ENCODE data around the gene WDR36.

Gene WDR36

GRCh38 chr5:111095982-111096381, 3.8 kb downstream of the WDR36 start:
- H3K4me2 ChIP-seq (ENCODE audit: low read depth, low read length, poor library complexity, severe bottlenecking) = peak overlapping the region; percentile 70
- H3K9me3 ChIP-seq (ENCODE audit: insufficient read depth, low read depth, low read length) = no peaks in the 10 kb centered on the region
- H4K20me1 ChIP-seq (ENCODE audit: insufficient read depth, low read length, poor library complexity, severe bottlenecking) = peaks cover 20% of the 10 kb centered on the region
- no peaks in the 10 kb centered on the region for H3K27me3 ChIP-seq (ENCODE audit: insufficient read depth, low read length, poor library complexity, severe bottlenecking)
- H3F3A ChIP-seq (ENCODE audit: low read depth) = no peaks in the 10 kb centered on the region
- H3K9ac ChIP-seq (ENCODE audit: low read depth, low read length, poor library complexity, severe bottlenecking) = no peak overlapping the region
- H3K36me3 ChIP-seq (ENCODE audit: insufficient read depth, low read length) = peaks cover 16% of the 10 kb centered on the region; the same call in 1 of the 2 replicates
- H3K4me3 ChIP-seq (ENCODE audit: low read length, poor library complexity, severe bottlenecking) = no peak overlapping the region
- TF ChIP-seq CTCF (conservative IDR thresholded peaks at IDR 0.05; ENCODE audit: low read length) (no peak), EZH2phosphoT487 (IDR thresholded peaks at IDR 0.05; ENCODE audit: borderline replicate concordance) (no peak)
- H3K9me2 ChIP-seq (replicated peaks; ENCODE audit: low read depth, low read length) = no peaks in the 10 kb centered on the region
- H3K4me1 ChIP-seq (ENCODE audit: insufficient read depth, low read length, poor library complexity, severe bottlenecking) = peaks cover 11% of the 10 kb centered on the region
- H3K79me2 ChIP-seq (ENCODE audit: insufficient read depth, low read length) = peaks cover 36% of the 10 kb centered on the region
- H2AFZ ChIP-seq (ENCODE audit: low read length) = no peak overlapping the region

- TF ChIP-seq EZH2phosphoT487 (IDR thresholded peaks at IDR 0.05; ENCODE audit: borderline replicate concordance) (no peak), CTCF (conservative IDR thresholded peaks at IDR 0.05; ENCODE audit: low read length) (no peak)
- Histone ChIP-seq H3K79me2 (ENCODE audit: insufficient read depth, low read length) (peaks cover 15% of the 10 kb centered on the region), H3K9ac (ENCODE audit: low read depth, low read length, poor library complexity, severe bottlenecking) (no peak overlapping the region), H3K9me3 (ENCODE audit: insufficient read depth, low read depth, low read length) (no peaks in the 10 kb centered on the region), H4K20me1 (ENCODE audit: insufficient read depth, low read length, poor library complexity, severe bottlenecking) (peaks cover 6% of the 10 kb centered on the region), H3F3A (ENCODE audit: low read depth) (no peaks in the 10 kb centered on the region), H3K4me3 (ENCODE audit: low read length, poor library complexity, severe bottlenecking) (no peak overlapping the region), H3K27me3 (ENCODE audit: insufficient read depth, low read length, poor library complexity, severe bottlenecking) (no peaks in the 10 kb centered on the region), H3K9me2 (replicated peaks; ENCODE audit: low read depth, low read length) (no peaks in the 10 kb centered on the region), H2AFZ (ENCODE audit: low read length) (no peak overlapping the region), H3K36me3 (ENCODE audit: insufficient read depth, low read length) (peaks cover 39% of the 10 kb centered on the region; the same call in 1 of the 2 replicates), H3K4me2 (ENCODE audit: low read depth, low read length, poor library complexity, severe bottlenecking) (no peak overlapping the region), H3K4me1 (ENCODE audit: insufficient read depth, low read length, poor library complexity, severe bottlenecking) (peaks cover 9% of the 10 kb centered on the region)
These were observed 7.1 kb downstream of the WDR36 start for GRCh38 chr5:111099058-111099778.

GRCh38 chr5:111106320-111106948, 14.3 kb downstream of the WDR36 start:
- no peak overlapping the region for H3K9ac ChIP-seq (ENCODE audit: low read depth, low read length, poor library complexity, severe bottlenecking)
- H3K4me1 ChIP-seq (ENCODE audit: insufficient read depth, low read length, poor library complexity, severe bottlenecking) = no peaks in the 10 kb centered on the region
- H3K4me2 ChIP-seq (ENCODE audit: low read depth, low read length, poor library complexity, severe bottlenecking) = no peak overlapping the region
- no peaks in the 10 kb centered on the region for H3K27me3 ChIP-seq (ENCODE audit: insufficient read depth, low read length, poor library complexity, severe bottlenecking)
- no peak overlapping the region for H2AFZ ChIP-seq (ENCODE audit: low read length)
- H3K9me3 ChIP-seq (ENCODE audit: insufficient read depth, low read depth, low read length) = no peaks in the 10 kb centered on the region
- H4K20me1 ChIP-seq (ENCODE audit: insufficient read depth, low read length, poor library complexity, severe bottlenecking) = no peaks in the 10 kb centered on the region
- H3F3A ChIP-seq (ENCODE audit: low read depth) = no peaks in the 10 kb centered on the region
- H3K79me2 ChIP-seq (ENCODE audit: insufficient read depth, low read length) = no peaks in the 10 kb centered on the region
- no peak for TF ChIP-seq CTCF (conservative IDR thresholded peaks at IDR 0.05; ENCODE audit: low read length)
- TF ChIP-seq EZH2phosphoT487 (IDR thresholded peaks at IDR 0.05; ENCODE audit: borderline replicate concordance) = no peak
- peaks cover 72% of the 10 kb centered on the region; the same call in 1 of the 2 replicates for H3K36me3 ChIP-seq (ENCODE audit: insufficient read depth, low read length)
- H3K9me2 ChIP-seq (replicated peaks; ENCODE audit: low read depth, low read length) = no peaks in the 10 kb centered on the region
- H3K4me3 ChIP-seq (ENCODE audit: low read length, poor library complexity, severe bottlenecking) = no peak overlapping the region

Data from Loucy (cell line).